ENCODE results near the gene GSX2. TPM values are rescaled to one million over a fixed set of nuclear protein-coding genes. Genes with fewer than 3 reads are reported as not detected.

Gene GSX2
- total and polyA plus RNA-seq, 10 of the 15 experiments (the other 5 are each of a cell fraction or from before 2014, with no cell fraction given) = 0.04 to 0.58 (median 0.50) TPM; not detected in 5

GRCh38 chr4:54095110-54095825 is 4.7 kb upstream of the GSX2 start (continued):
- TF ChIP-seq SMC3 (IDR thresholded peaks at IDR 0.05; ENCODE audit: borderline replicate concordance, low read length) (no peak), POLR2A (IDR thresholded peaks at IDR 0.05; ENCODE audit: low read depth, low read length) (no peak), ZBED1 (IDR thresholded peaks at IDR 0.05; ENCODE audit: borderline replicate concordance) (no peak), ZNF384 (IDR thresholded peaks at IDR 0.05; ENCODE audit: borderline replicate concordance, low read depth, low read length) (no peak), ZNF274 (IDR thresholded peaks at IDR 0.05; ENCODE audit: insufficient read depth, insufficient read length) (no peak), KLF5 (IDR thresholded peaks at IDR 0.05; ENCODE audit: partially characterized antibody) (no peak), RAD21 (IDR thresholded peaks at IDR 0.05; ENCODE audit: insufficient read depth, low read depth, low read length) (no peak)

- CTCF ChIA-PET = no interaction called here
- in situ Hi-C loops (cut with MboI) = no loop called here
- TF ChIP-seq NFIC (IDR thresholded peaks at IDR 0.05; ENCODE audit: low read depth, low read length) (no peak), IRF4 (IDR thresholded peaks at IDR 0.05; ENCODE audit: low read depth, low read length) (no peak), PRDM15 (CRISPR knock-in tag; IDR thresholded peaks at IDR 0.05) (no peak), REST (IDR thresholded peaks at IDR 0.05; ENCODE audit: low read depth, low read length) (no peak), EED (IDR thresholded peaks at IDR 0.05; ENCODE audit: low read depth) (no peak)
- TF ChIP-seq, protein P1, sequence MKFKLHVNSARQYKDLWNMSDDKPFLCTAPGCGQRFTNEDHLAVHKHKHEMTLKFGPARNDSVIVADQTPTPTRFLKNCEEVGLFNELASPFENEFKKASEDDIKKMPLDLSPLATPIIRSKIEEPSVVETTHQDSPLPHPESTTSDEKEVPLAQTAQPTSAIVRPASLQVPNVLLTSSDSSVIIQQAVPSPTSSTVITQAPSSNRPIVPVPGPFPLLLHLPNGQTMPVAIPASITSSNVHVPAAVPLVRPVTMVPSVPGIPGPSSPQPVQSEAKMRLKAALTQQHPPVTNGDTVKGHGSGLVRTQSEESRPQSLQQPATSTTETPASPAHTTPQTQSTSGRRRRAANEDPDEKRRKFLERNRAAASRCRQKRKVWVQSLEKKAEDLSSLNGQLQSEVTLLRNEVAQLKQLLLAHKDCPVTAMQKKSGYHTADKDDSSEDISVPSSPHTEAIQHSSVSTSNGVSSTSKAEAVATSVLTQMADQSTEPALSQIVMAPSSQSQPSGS (IDR thresholded peaks at IDR 0.05; ENCODE audit: low read length) = no peak
- DNase-seq (ENCODE audit: low read depth, low spot score) (no peak), FAIRE-seq (no peak), ATAC-seq (no peak)
- RAD21 ChIA-PET (ENCODE audit: unreplicated experiment) = no interaction called here
- H3K9ac ChIP-seq (ENCODE audit: control insufficient read depth, insufficient read depth, low read length) = no peak overlapping the region
- peaks cover 5% of the 10 kb centered on the region for H3K4me1 ChIP-seq (ENCODE audit: control insufficient read depth, insufficient read depth, low read length)
- H3K79me2 ChIP-seq (ENCODE audit: control insufficient read depth, insufficient read depth, low read length) = no peaks in the 10 kb centered on the region
- H3K27me3 ChIP-seq (replicated peaks in 1 of 2; ENCODE audit: control insufficient read depth in 2 of 2, insufficient read depth in 2 of 2, low read length in 1 of 2) = peaks cover 21 to 24% of the 10 kb centered on the region in 2 experiments
- WGBS (ENCODE audit: insufficient coverage, insufficient replicate concordance, low lambda C conversion rate, missing lambda C conversion rate) = 36% methylated on average over 12 of the region's 13 CpGs
- SMC1A ChIA-PET (ENCODE audit: uncharacterized antibody, unreplicated experiment) = interaction anchor here (0.8 to 0.9 kb wide), 3 partner anchors 10 to 138 kb away, joined by 3 to 4 read pairs (median 3); no protein-coding TSS in a partner anchor
- POLR2A ChIA-PET = interaction anchor here (0.7 kb wide), 1 partner anchor 490 kb away, joined by 3 read pairs; no protein-coding TSS in a partner anchor
- H4K20me1 ChIP-seq (ENCODE audit: control insufficient read depth, insufficient read depth) = no peaks in the 10 kb centered on the region
- intact Hi-C loops (cut with micrococcal nuclease; ENCODE audit: unreplicated experiment) = no loop called here
- no peak overlapping the region for H3K4me2 ChIP-seq (ENCODE audit: control insufficient read depth, insufficient read depth)
- no peaks in the 10 kb centered on the region for H3K9me3 ChIP-seq (replicated peaks; ENCODE audit: control insufficient read depth, insufficient read depth, low read length)
- no peaks in the 10 kb centered on the region for H3K36me3 ChIP-seq (ENCODE audit: control insufficient read depth in 2 of 2, insufficient read depth in 2 of 2, low read length in 1 of 2)
- no peak overlapping the region for H3K27ac ChIP-seq (ENCODE audit: control insufficient read depth, insufficient read depth)
- no TSS peak for BruUV-seq (replicated peaks)
- H3K4me3 ChIP-seq = no peak overlapping the region
- no peak overlapping the region for H2AFZ ChIP-seq (ENCODE audit: control insufficient read depth, low read depth, low read length)
These were observed 3.5 kb upstream of the GSX2 start for GRCh38 chr4:54096295-54096962.
